H9 (cell line): ENCODE data around the gene RPL21. TPM values are rescaled to one million over a fixed set of nuclear protein-coding genes. Genes with fewer than 3 reads are reported as not detected.

Experiments used
- DNase-seq: peaks from one replicate; pipeline ENCODE4 v3.0.0-alpha.2; 2017
- H2AFZ ChIP-seq: one replicate; pipeline ENCODE4 v1.6.1; 2013; ENCODE audit warnings: mild to moderate bottlenecking, low read length, control low read depth, moderate library complexity
- H2AK5ac ChIP-seq: 2 replicates; pipeline ENCODE4 v1.6.1; 2013; ENCODE audit warnings: low read length, control low read depth, mixed read lengths; ENCODE audit not compliant: insufficient read length
- H2BK120ac ChIP-seq: one replicate; pipeline ENCODE4 v1.6.1; 2013; ENCODE audit warnings: low read depth, mild to moderate bottlenecking, low read length, control low read depth, inconsistent platforms; ENCODE audit not compliant: poor library complexity, severe bottlenecking
- H2BK12ac ChIP-seq: 2 replicates; pipeline ENCODE4 v1.6.1; 2013; ENCODE audit warnings: low read length, control low read depth, mixed read lengths, low read depth; ENCODE audit not compliant: insufficient read length
- H2BK15ac ChIP-seq: 2 replicates; pipeline ENCODE4 v1.6.1; 2013; ENCODE audit warnings: low read depth, low read length, control low read depth
- H2BK20ac ChIP-seq: one replicate; pipeline ENCODE4 v1.6.1; 2013; ENCODE audit warnings: low read depth, mild to moderate bottlenecking, low read length, control low read depth, inconsistent platforms; ENCODE audit not compliant: poor library complexity, severe bottlenecking
- H2BK5ac ChIP-seq: 2 replicates; pipeline ENCODE4 v1.6.1; 2013; ENCODE audit warnings: low read length, control low read depth, mixed read lengths; ENCODE audit not compliant: insufficient read length
- H3K14ac ChIP-seq: 2 replicates; pipeline ENCODE4 v1.6.1; 2013; ENCODE audit warnings: low read length, control low read depth; ENCODE audit not compliant: insufficient read depth
- H3K18ac ChIP-seq: 2 replicates; pipeline ENCODE4 v1.6.1; 2013; ENCODE audit warnings: low read depth, mild to moderate bottlenecking, mixed read lengths, low read length, control low read depth; ENCODE audit not compliant: insufficient read length
- H3K23ac ChIP-seq: 2 replicates; pipeline ENCODE4 v1.6.1; 2013; ENCODE audit warnings: low read length, control low read depth, mixed read lengths, low read depth; ENCODE audit not compliant: insufficient read length
- H3K23me2 ChIP-seq: 2 replicates; pipeline ENCODE4 v1.6.1; 2013; ENCODE audit warnings: low read depth, mild to moderate bottlenecking, mixed read lengths, low read length, control low read depth; ENCODE audit not compliant: insufficient read length, poor library complexity, severe bottlenecking
- H3K27ac ChIP-seq: 2 replicates; pipeline ENCODE4 v1.5.1; 2013; ENCODE audit warnings: low read length, control low read depth, mixed read lengths, low read depth; ENCODE audit not compliant: insufficient read length
- H3K27me3 ChIP-seq: 2 replicates; pipeline ENCODE4 v1.6.1; 2013; ENCODE audit warnings: low read length, control low read depth, inconsistent platforms; ENCODE audit not compliant: insufficient read depth
- H3K4ac ChIP-seq: 2 replicates; pipeline ENCODE4 v1.6.1; 2013; ENCODE audit warnings: low read depth, mild to moderate bottlenecking, control low read depth, inconsistent platforms, low read length, moderate library complexity
- H3K4me1 ChIP-seq: 2 replicates; pipeline ENCODE4 v1.6.1; 2013; ENCODE audit warnings: low read length, control low read depth, inconsistent platforms; ENCODE audit not compliant: insufficient read depth
- H3K4me2 ChIP-seq: 2 replicates; pipeline ENCODE4 v1.6.1; 2013; ENCODE audit warnings: low read length, control low read depth, mixed read lengths; ENCODE audit not compliant: insufficient read length, insufficient read depth
- H3K56ac ChIP-seq: 2 replicates; pipeline ENCODE4 v1.6.1; 2013; ENCODE audit warnings: low read depth, mild to moderate bottlenecking, mixed read lengths, low read length, control low read depth; ENCODE audit not compliant: insufficient read length
- H3K79me1 ChIP-seq: 2 replicates; pipeline ENCODE4 v1.6.1; 2013; ENCODE audit warnings: low read depth, mild to moderate bottlenecking, moderate library complexity, low read length, control low read depth, inconsistent platforms; ENCODE audit not compliant: insufficient read depth, poor library complexity, severe bottlenecking
- H3K79me2 ChIP-seq: 2 replicates; pipeline ENCODE4 v1.6.1; 2013; ENCODE audit warnings: low read length, control low read depth, inconsistent platforms; ENCODE audit not compliant: insufficient read depth
- H3K9ac ChIP-seq: 2 replicates; pipeline ENCODE4 v1.6.1; 2013; ENCODE audit warnings: low read length, control low read depth, mixed read lengths; ENCODE audit not compliant: insufficient read length; ENCODE audit errors: extremely low read depth
- H3K9me3 ChIP-seq: one replicate; pipeline ENCODE4 v1.6.1; 2013; ENCODE audit warnings: low read depth, low read length, inconsistent platforms; ENCODE audit not compliant: control insufficient read depth
- H3T11ph ChIP-seq: one replicate; pipeline ENCODE4 v1.6.1; 2013; ENCODE audit warnings: mild to moderate bottlenecking, low read length, control low read depth, inconsistent platforms
- H4K20me1 ChIP-seq: one replicate; pipeline ENCODE4 v1.6.1; 2013; ENCODE audit not compliant: control insufficient read depth, insufficient read length, insufficient read depth
- H4K5ac ChIP-seq: 2 replicates; pipeline ENCODE4 v1.6.1; 2013; ENCODE audit warnings: low read depth, mild to moderate bottlenecking, mixed read lengths, low read length, control low read depth; ENCODE audit not compliant: insufficient read length
- H4K8ac ChIP-seq: replicated peaks from 2 replicates; pipeline ENCODE4 v1.6.1; 2013; ENCODE audit warnings: low read length, control low read depth, mixed read lengths, low read depth; ENCODE audit not compliant: insufficient read length
- H4K91ac ChIP-seq: 2 replicates; pipeline ENCODE4 v1.6.1; 2013; ENCODE audit warnings: low read depth, mild to moderate bottlenecking, moderate library complexity, mixed read lengths, low read length, control low read depth; ENCODE audit not compliant: insufficient read length
- H3K27ac Mint-ChIP-seq, 3 experiments: 2 replicates in 2 of 3; 3 replicates in 1 of 3; pipeline ENCODE4 v1.8.0; 2020 to 2021; ENCODE audit warnings: mixed read lengths in 3 of 3, mild to moderate bottlenecking in 1 of 3, moderate library complexity in 1 of 3
- H3K27me3 Mint-ChIP-seq: 2 replicates; pipeline ENCODE4 v1.8.0; 2021; ENCODE audit warnings: low read depth, mild to moderate bottlenecking, moderate library complexity, mixed read lengths
- H3K36me3 Mint-ChIP-seq, 3 experiments: 2 replicates in 2 of 3; 3 replicates in 1 of 3; pipeline ENCODE4 v1.8.0; 2020 to 2021; ENCODE audit warnings: low read depth in 3 of 3, mixed read lengths in 3 of 3; ENCODE audit not compliant: insufficient read depth in 1 of 3
- H3K4me1 Mint-ChIP-seq, 2 experiments: 2 replicates each; pipeline ENCODE4 v1.8.0; 2020; ENCODE audit warnings: mixed read lengths in 2 of 2
- H3K4me3 Mint-ChIP-seq, 2 experiments: 2 replicates in 1 of 2; 3 replicates in 1 of 2; pipeline ENCODE4 v1.8.0; 2020 to 2021; ENCODE audit warnings: mild to moderate bottlenecking in 2 of 2, mixed read lengths in 2 of 2, moderate library complexity in 1 of 2
- H3K9me3 Mint-ChIP-seq, 2 experiments: 2 replicates in 1 of 2; 3 replicates in 1 of 2; pipeline ENCODE4 v1.8.0; 2020; ENCODE audit warnings: mild to moderate bottlenecking in 2 of 2, mixed read lengths in 2 of 2, moderate library complexity in 1 of 2
- WGBS: extraction: QIAGEN DNeasy Blood & Tissue Kit; methylation state at CpG from one replicate; pipeline ENCODE4 v1.1.7; 2013; ENCODE audit warnings: missing lambda C conversion rate, low lambda C conversion rate, mixed read lengths; ENCODE audit not compliant: insufficient read length; ENCODE audit errors: extremely low coverage; 5-methylcytosine and 5-hydroxymethylcytosine counted together
- total RNA-seq: library from RNA; stranded (reverse); gene quantifications from 2 replicates; pipeline ENCODE4 v1.2.1, GENCODE V29; 2021
- TF ChIP-seq, protein P1 (sequence below): fragments of 200-600 bp; sonication (generic); conservative IDR thresholded peaks from 3 replicates; pipeline ENCODE4 v1.8.0; 2021; ENCODE audit warnings: antibody characterized with exemption, mild to moderate bottlenecking

Gene RPL21
- total RNA-seq, 1 experiment from 2014 or later, result 1,099 TPM

DNA sequence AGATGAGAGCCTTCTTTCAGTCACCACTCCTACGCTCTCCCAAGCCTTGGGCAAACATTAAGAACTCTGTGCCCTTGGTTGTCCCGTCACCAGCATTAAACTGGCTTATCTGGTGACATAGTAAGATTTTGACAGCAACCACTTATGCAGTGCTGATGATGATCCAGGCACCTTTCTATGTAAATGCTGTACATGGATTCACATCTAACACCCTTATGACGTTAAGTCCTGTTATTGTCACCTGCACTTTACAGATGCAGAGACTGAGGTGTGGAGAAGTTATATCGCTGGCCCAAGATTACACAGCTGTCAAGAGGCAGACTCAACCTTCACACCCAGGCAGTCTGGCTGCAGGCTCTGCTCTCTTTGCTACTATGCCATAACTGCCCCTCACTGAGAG lies 44.3 kb downstream of the RPL21 start:
- H2BK12ac ChIP-seq, result no peak overlapping the region
- H3K9me3 Mint-ChIP-seq, result peaks cover 0 to 3% of the 10 kb centered on the region in 2 experiments; a peak in 1 of 5 replicates
- no peak overlapping the region for H3K56ac ChIP-seq
- no peak overlapping the region for H3K4me2 ChIP-seq
- no peak overlapping the region for H3K18ac ChIP-seq
- DNase-seq, result no peak
- no peak overlapping the region for H2BK15ac ChIP-seq
- no peak overlapping the region for H2BK20ac ChIP-seq
- no peaks in the 10 kb centered on the region for H4K20me1 ChIP-seq
- no peak overlapping the region for H3K27ac ChIP-seq
- no peak overlapping the region for H4K91ac ChIP-seq
- no peaks in the 10 kb centered on the region for H3K4me1 ChIP-seq
- no peak overlapping the region for H3K9ac ChIP-seq
- no peak overlapping the region for H3K27ac Mint-ChIP-seq
- H3K36me3 Mint-ChIP-seq, result no peaks in the 10 kb centered on the region
- no CpG with 5 or more reads among the region's 4 CpGs for WGBS
- H2BK5ac ChIP-seq, result no peak overlapping the region
- no peak overlapping the region for H4K8ac ChIP-seq
- no peak overlapping the region for H3K23ac ChIP-seq
- H3K4me1 Mint-ChIP-seq, result no peaks in the 10 kb centered on the region
- no peaks in the 10 kb centered on the region for H3K27me3 ChIP-seq
- no peaks in the 10 kb centered on the region for H3K9me3 ChIP-seq
- H2BK120ac ChIP-seq, result no peak overlapping the region
- no peaks in the 10 kb centered on the region for H3K79me2 ChIP-seq
- H3K4ac ChIP-seq, result no peak overlapping the region
- no peaks in the 10 kb centered on the region for H3K23me2 ChIP-seq
- H4K5ac ChIP-seq, result no peak overlapping the region
- H3K4me3 Mint-ChIP-seq, result no peak overlapping the region; a peak in 1 of 5 replicates
- peaks cover 2% of the 10 kb centered on the region for H3K27me3 Mint-ChIP-seq
- no peak overlapping the region for H2AFZ ChIP-seq
- H3K79me1 ChIP-seq, result no peaks in the 10 kb centered on the region
- no peak overlapping the region for H2AK5ac ChIP-seq
- TF ChIP-seq, protein P1, sequence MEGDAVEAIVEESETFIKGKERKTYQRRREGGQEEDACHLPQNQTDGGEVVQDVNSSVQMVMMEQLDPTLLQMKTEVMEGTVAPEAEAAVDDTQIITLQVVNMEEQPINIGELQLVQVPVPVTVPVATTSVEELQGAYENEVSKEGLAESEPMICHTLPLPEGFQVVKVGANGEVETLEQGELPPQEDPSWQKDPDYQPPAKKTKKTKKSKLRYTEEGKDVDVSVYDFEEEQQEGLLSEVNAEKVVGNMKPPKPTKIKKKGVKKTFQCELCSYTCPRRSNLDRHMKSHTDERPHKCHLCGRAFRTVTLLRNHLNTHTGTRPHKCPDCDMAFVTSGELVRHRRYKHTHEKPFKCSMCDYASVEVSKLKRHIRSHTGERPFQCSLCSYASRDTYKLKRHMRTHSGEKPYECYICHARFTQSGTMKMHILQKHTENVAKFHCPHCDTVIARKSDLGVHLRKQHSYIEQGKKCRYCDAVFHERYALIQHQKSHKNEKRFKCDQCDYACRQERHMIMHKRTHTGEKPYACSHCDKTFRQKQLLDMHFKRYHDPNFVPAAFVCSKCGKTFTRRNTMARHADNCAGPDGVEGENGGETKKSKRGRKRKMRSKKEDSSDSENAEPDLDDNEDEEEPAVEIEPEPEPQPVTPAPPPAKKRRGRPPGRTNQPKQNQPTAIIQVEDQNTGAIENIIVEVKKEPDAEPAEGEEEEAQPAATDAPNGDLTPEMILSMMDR, result no peak
- no peak overlapping the region; the same call in 1 of the 2 replicates for H3K14ac ChIP-seq
- no peak overlapping the region for H3T11ph ChIP-seq
